Esophagus squamous epithelium (tissue), 5 donors: Measurements from ENCODE around the gene ZBTB17. TPM values are rescaled to one million over a fixed set of nuclear protein-coding genes. Genes with fewer than 3 reads are reported as not detected.
A peak's percentile ranks its signal among the peaks of the same experiment; 100 is the strongest.

Source experiments
- DNase-seq: peaks from one replicate; lab custom pipeline; 2025; lab: John Stamatoyannopoulos, UW
- H3K27ac ChIP-seq, 4 donors: fragments of 200-600 bp; sonication (generic); one replicate each; pipeline ENCODE4 v1.5.1; 2016 to 2019; ENCODE audit warnings: mild to moderate bottlenecking in 1 of 4
- H3K27me3 ChIP-seq, 4 donors: fragments of 200-600 bp; sonication (generic); 1 replicate in 3 of 4; 2 replicates in 1 of 4; pipeline versions ENCODE4 v1.5.1 to v1.6.0; 2017 to 2021; ENCODE audit warnings: antibody characterized with exemption in 1 of 4
- H3K36me3 ChIP-seq, 3 donors: fragments of 200-600 bp; sonication (generic); one replicate each; pipeline ENCODE4 v1.5.1; 2016 to 2019
- H3K4me1 ChIP-seq, 3 donors: fragments of 200-600 bp; sonication (generic); one replicate each; pipeline ENCODE4 v1.5.1; 2017 to 2019
- H3K4me3 ChIP-seq, 4 donors: fragments of 200-600 bp; sonication (generic); 1 replicate in 3 of 4; 2 replicates in 1 of 4; pipeline ENCODE4 v1.5.1; 2016 to 2019; ENCODE audit warnings: mild to moderate bottlenecking in 2 of 4, moderate library complexity in 1 of 4
- H3K9me3 ChIP-seq, 3 donors: fragments of 200-600 bp; sonication (generic); one replicate each; pipeline ENCODE4 v1.5.1; 2016 to 2019
- CTCF ChIP-seq, 6 experiments: fragments of 450-650 bp in 4 of 6; fragments of 200-600 bp in 2 of 6; sonication (generic) in 2 of 6; IDR thresholded peaks; one replicate each; pipeline ENCODE4 v1.5.1; 2016 to 2019; ENCODE audit warnings: antibody characterized with exemption in 6 of 6, mild to moderate bottlenecking in 4 of 6, moderate library complexity in 4 of 6
- POLR2A ChIP-seq, 4 donors: fragments of 450-650 bp; IDR thresholded peaks; one replicate each; pipeline ENCODE4 v1.6.1; 2017; ENCODE audit warnings: antibody characterized with exemption in 4 of 4, mild to moderate bottlenecking in 4 of 4, moderate library complexity in 3 of 4
- WGBS, 2 donors: methylation state at CpG; one replicate each; pipeline ENCODE4 v1.1.5; 2018; 5-methylcytosine and 5-hydroxymethylcytosine counted together
- intact Hi-C: fragments of 100-400 bp; cut with DNase I; formaldehyde crosslinking; loops from one replicate; pipeline ENCODE4 v1.15.0; 2022
- total RNA-seq, 4 donors: library from RNA; depleted of rRNA; stranded (reverse); fragments of >200 nt; gene quantifications; one replicate each; pipeline ENCODE4 v1.1.0, GENCODE V29; 2016
- donor health status: DM: yes; HTN: yes; CAD: no.

ZBTB17 gene
- total RNA-seq, 4 donors from 2014 or later = 19.1 to 33.1 (median 26.8) TPM

- 76 to 100% methylated on average over 2 to 6 of the region's 32 CpGs for WGBS, 2 donors
- H3K27ac ChIP-seq = no peak overlapping the region
- no peaks in the 10 kb centered on the region for H3K9me3 ChIP-seq
- no peak for TF ChIP-seq CTCF (IDR thresholded peaks at IDR 0.05)
- H3K4me3 ChIP-seq = no peak overlapping the region
- intact Hi-C loops = no loop called here
- DNase-seq = no peak
- H3K27me3 ChIP-seq = no peaks in the 10 kb centered on the region
- peaks cover 0 to 23% (median 5%) of the 10 kb centered on the region in 3 donors for H3K4me1 ChIP-seq
- H3K36me3 ChIP-seq = peaks cover 54 to 100% (median 85%) of the 10 kb centered on the region in 3 donors
These were observed 33.8 kb downstream of the ZBTB17 start for GRCh38 chr1:15941899-15942660.

GRCh38 chr1:15941044-15941840 lies 34.7 kb downstream of the ZBTB17 start:
- Histone ChIP-seq H3K36me3 (peaks cover 55 to 100% (median 83%) of the 10 kb centered on the region in 3 donors), H3K27ac (no peak overlapping the region), H3K4me3 (no peak overlapping the region), H3K9me3 (no peaks in the 10 kb centered on the region), H3K4me1 (peaks cover 0 to 24% (median 5%) of the 10 kb centered on the region in 3 donors), H3K27me3 (no peaks in the 10 kb centered on the region)
- no peak for DNase-seq
- TF ChIP-seq POLR2A (IDR thresholded peaks at IDR 0.05) (no peak), CTCF (IDR thresholded peaks at IDR 0.05) (no peak)
- intact Hi-C loops = no loop called here
- WGBS, 2 donors = 90% methylated on average over 2 of the region's 13 CpGs; no CpG with 5 or more reads in 1 of the 2 donors

- Histone ChIP-seq H3K27ac (peak overlapping the region in 1 of 4 donors; percentile 42), H3K27me3 (no peaks in the 10 kb centered on the region), H3K4me1 (peaks cover 0 to 24% (median 5%) of the 10 kb centered on the region in 3 donors), H3K4me3 (no peak overlapping the region), H3K36me3 (peaks cover 53 to 100% (median 83%) of the 10 kb centered on the region in 3 donors), H3K9me3 (no peaks in the 10 kb centered on the region)
- intact Hi-C loops = no loop called here
- DNase-seq = no peak
- WGBS, 2 donors = 76 to 91% methylated on average over 13 of the region's 13 CpGs
- TF ChIP-seq POLR2A (IDR thresholded peaks at IDR 0.05) (no peak), CTCF (IDR thresholded peaks at IDR 0.05) (no peak)
These were observed 35.5 kb downstream of the ZBTB17 start for GRCh38 chr1:15940110-15941043.

- H3K4me3 ChIP-seq = no peak overlapping the region
- H3K27me3 ChIP-seq = no peaks in the 10 kb centered on the region
- peaks cover 0 to 24% (median 5%) of the 10 kb centered on the region in 3 donors for H3K4me1 ChIP-seq
- no peak for TF ChIP-seq POLR2A (IDR thresholded peaks at IDR 0.05)
- no peak for TF ChIP-seq CTCF (IDR thresholded peaks at IDR 0.05)
- H3K36me3 ChIP-seq = peaks cover 54 to 100% (median 82%) of the 10 kb centered on the region in 3 donors
- H3K9me3 ChIP-seq = no peaks in the 10 kb centered on the region
- H3K27ac ChIP-seq = peak overlapping the region; percentile 1 to 59 (median 47)
- 57 to 75% methylated on average over 10 of the region's 17 CpGs for WGBS, 2 donors
- intact Hi-C loops = no loop called here
- no peak for DNase-seq
These were observed 36.5 kb downstream of the ZBTB17 start for GRCh38 chr1:15939181-15940109.
